Brain microvascular endothelial cell (primary cell): ENCODE measurements around the gene L3MBTL3.

Experiments
- DNase-seq: peaks from one replicate; pipeline ENCODE4 v3.0.0-alpha.2; 2020
- H3K27ac ChIP-seq: fragments of 250-450 bp; sonication (Bioruptor Pico); 2 replicates; pipeline ENCODE4 v1.5.1; 2020; ENCODE audit warnings: mild to moderate bottlenecking, moderate library complexity
- H3K27me3 ChIP-seq: fragments of 250-450 bp; sonication (Bioruptor Pico); replicated peaks from 2 replicates; pipeline ENCODE4 v1.5.1; 2020; ENCODE audit warnings: mild to moderate bottlenecking
- H3K36me3 ChIP-seq: fragments of 250-450 bp; sonication (Bioruptor Pico); replicated peaks from 2 replicates; pipeline ENCODE4 v1.5.1; 2020; ENCODE audit warnings: mild to moderate bottlenecking
- H3K4me3 ChIP-seq: 2 replicates; pipeline ENCODE4 v1.5.1; 2011; ENCODE audit warnings: low read depth, mild to moderate bottlenecking, control low read depth, low read length, moderate library complexity
- CTCF ChIP-seq: IDR thresholded peaks from 2 replicates; pipeline ENCODE4 v1.5.1; 2011; ENCODE audit warnings: low read depth, mild to moderate bottlenecking, moderate library complexity, low read length, control low read depth, inconsistent platforms; ENCODE audit errors: missing control alignments
- in situ Hi-C: cut with HindIII; loops from 2 replicates; pipeline ENCODE4 v1.10.0; 2017; ENCODE audit warnings: low sequenced_read_pairs, low pct_ligation_motif_present

Gene L3MBTL3

GRCh38 chr6:130029163-130029562, 10.8 kb downstream of the L3MBTL3 start:
- TF ChIP-seq CTCF = no peak
- Histone ChIP-seq H3K36me3 (peaks cover 2% of the 10 kb centered on the region), H3K4me3 (no peak overlapping the region), H3K27ac (no peak overlapping the region), H3K27me3 (no peaks in the 10 kb centered on the region)
- in situ Hi-C loops = no loop called here
- no peak for DNase-seq

- in situ Hi-C loops = no loop called here
- DNase-seq = no peak
- no peaks in the 10 kb centered on the region for H3K27me3 ChIP-seq
Observed at GRCh38 chr6:130032758-130033340, 14.5 kb downstream of the L3MBTL3 start.

GRCh38 chr6:130033949-130034348, 15.6 kb downstream of the L3MBTL3 start:
- H3K4me3 ChIP-seq = no peak overlapping the region
- TF ChIP-seq CTCF = no peak
- H3K36me3 ChIP-seq = no peaks in the 10 kb centered on the region
- no peak for DNase-seq
- no peaks in the 10 kb centered on the region for H3K27me3 ChIP-seq
- H3K27ac ChIP-seq = no peak overlapping the region
- in situ Hi-C loops = no loop called here

More at GRCh38 chr6:130032758-130033340, 14.5 kb downstream of the L3MBTL3 start:
- no peak overlapping the region for H3K4me3 ChIP-seq
- no peak for TF ChIP-seq CTCF
- H3K27ac ChIP-seq = no peak overlapping the region
- H3K36me3 ChIP-seq = no peaks in the 10 kb centered on the region

- no peak overlapping the region for H3K4me3 ChIP-seq
- H3K36me3 ChIP-seq = no peaks in the 10 kb centered on the region
- TF ChIP-seq CTCF = no peak
- in situ Hi-C loops = no loop called here
- H3K27me3 ChIP-seq = no peaks in the 10 kb centered on the region
- peak; percentile 63 for DNase-seq
- H3K27ac ChIP-seq = no peak overlapping the region
Observed at GRCh38 chr6:130034378-130035146, 16.2 kb downstream of the L3MBTL3 start.

GRCh38 chr6:130035211-130035610, 16.8 kb downstream of the L3MBTL3 start:
- DNase-seq = no peak
- Histone ChIP-seq H3K27me3 (no peaks in the 10 kb centered on the region), H3K27ac (no peak overlapping the region), H3K36me3 (no peaks in the 10 kb centered on the region), H3K4me3 (no peak overlapping the region)
- TF ChIP-seq CTCF = no peak
- in situ Hi-C loops = no loop called here
